ENCODE data around the gene TTC7B.

TTC7B gene

GRCh38 chr14:90641615-90642243 lies 174.5 kb downstream of the TTC7B start:
- DNase-seq, result no peak

- no peak for DNase-seq
Observed at GRCh38 chr14:90641168-90641567, 175.1 kb downstream of the TTC7B start.

- DNase-seq, result no peak
Observed at GRCh38 chr14:90639641-90640040, 176.6 kb downstream of the TTC7B start.

- DNase-seq, result no peak
Observed at GRCh38 chr14:90632871-90633270, 183.4 kb downstream of the TTC7B start.

GRCh38 chr14:90632451-90632850 lies 183.8 kb downstream of the TTC7B start:
- no peak for DNase-seq

- no peak for DNase-seq
Observed at GRCh38 chr14:90630171-90630806, 185.9 kb downstream of the TTC7B start.

GRCh38 chr14:90629471-90629870 lies 186.8 kb downstream of the TTC7B start:
- DNase-seq, result no peak

GRCh38 chr14:90628825-90629224 lies 187.4 kb downstream of the TTC7B start:
- no peak for DNase-seq

GRCh38 chr14:90627478-90627877 lies 188.8 kb downstream of the TTC7B start:
- DNase-seq, result no peak

GRCh38 chr14:90626550-90626949 lies 189.7 kb downstream of the TTC7B start:
- no peak for DNase-seq

- no peak for DNase-seq
Observed at GRCh38 chr14:90625445-90625844, 190.8 kb downstream of the TTC7B start.

- DNase-seq, result no peak
Observed at GRCh38 chr14:90624732-90625400, 191.4 kb downstream of the TTC7B start.

- DNase-seq, result no peak
Observed at GRCh38 chr14:90624227-90624626, 192.0 kb downstream of the TTC7B start.

GRCh38 chr14:90621201-90621600 lies 195.0 kb downstream of the TTC7B start:
- DNase-seq, result no peak

GRCh38 chr14:90620568-90621077 lies 195.6 kb downstream of the TTC7B start:
- DNase-seq, result no peak

GRCh38 chr14:90619911-90620310 lies 196.3 kb downstream of the TTC7B start:
- DNase-seq, result no peak

- DNase-seq, result no peak
Observed at GRCh38 chr14:90617961-90618360, 198.3 kb downstream of the TTC7B start.

- DNase-seq, result no peak
Observed at GRCh38 chr14:90616881-90617280, 199.3 kb downstream of the TTC7B start.

GRCh38 chr14:90616313-90616712 lies 199.9 kb downstream of the TTC7B start:
- DNase-seq, result no peak

- no peak for DNase-seq
Observed at GRCh38 chr14:90615517-90616060, 200.6 kb downstream of the TTC7B start.

GRCh38 chr14:90614696-90615516 lies 201.3 kb downstream of the TTC7B start:
- no peak for DNase-seq

- no peak for DNase-seq
Observed at GRCh38 chr14:90613997-90614396, 202.2 kb downstream of the TTC7B start.

- no peak for DNase-seq
Observed at GRCh38 chr14:90613453-90613852, 202.8 kb downstream of the TTC7B start.
